A673 (cell line): ENCODE results near the gene CSGALNACT2. TPM values are rescaled to one million over a fixed set of nuclear protein-coding genes. Genes with fewer than 3 reads are reported as not detected.

Source experiments
- BruUV-seq: library from RNA; stranded (reverse); fragments of 400-500 nt; replicated peaks from 2 replicates; lab custom pipeline; 2021; lab: Mats Ljungman, UMichigan
- CTCF ChIA-PET: fragments of 300-600 bp; sonication (Branson Sonifier 250); formaldehyde crosslinking; loops from one replicate; lab custom pipeline; 2022; ENCODE audit warnings: antibody characterized with exemption; lab: Charles Lee
- POLR2A ChIA-PET: fragments of 300-600 bp; sonication (Branson Sonifier 250); formaldehyde crosslinking; loops from one replicate; lab custom pipeline; 2022; ENCODE audit warnings: antibody characterized with exemption; ENCODE audit not compliant: low non-redundant PET; lab: Charles Lee
- DNase-seq: peaks from one replicate; pipeline ENCODE4 v3.0.0-alpha.2; 2015; ENCODE audit warnings: low spot score
- H3K27ac ChIP-seq: fragments of 200-600 bp; sonication (generic); 2 replicates; pipeline ENCODE4 v1.5.1; 2016; ENCODE audit warnings: mixed run types, low read depth, mild to moderate bottlenecking, mixed read lengths, antibody characterized with exemption, low read length; ENCODE audit not compliant: poor library complexity, severe bottlenecking
- H3K27me3 ChIP-seq: fragments of 200-600 bp; sonication (generic); replicated peaks from 2 replicates; pipeline ENCODE4 v1.6.1; 2017; ENCODE audit warnings: mixed run types, low read depth, mild to moderate bottlenecking, mixed read lengths, antibody characterized with exemption, low read length; ENCODE audit not compliant: insufficient read depth, poor library complexity
- H3K36me3 ChIP-seq: fragments of 200-600 bp; sonication (generic); 2 replicates; pipeline ENCODE4 v1.6.1; 2016; ENCODE audit warnings: mixed run types, mild to moderate bottlenecking, mixed read lengths, antibody characterized with exemption, low read length; ENCODE audit not compliant: insufficient read depth, poor library complexity, severe bottlenecking
- H3K4me1 ChIP-seq: fragments of 200-600 bp; sonication (generic); 2 replicates; pipeline ENCODE4 v1.6.1; 2017; ENCODE audit warnings: mixed run types, mild to moderate bottlenecking, mixed read lengths, antibody characterized with exemption, low read length; ENCODE audit not compliant: insufficient read depth, poor library complexity, severe bottlenecking
- H3K4me3 ChIP-seq: fragments of 200-600 bp; sonication (generic); 2 replicates; pipeline ENCODE4 v1.5.1; 2016; ENCODE audit warnings: low read depth, mixed run types, mild to moderate bottlenecking, mixed read lengths, low read length; ENCODE audit not compliant: poor library complexity, severe bottlenecking
- H3K9me3 ChIP-seq: fragments of 200-600 bp; sonication (generic); 2 replicates; pipeline ENCODE4 v1.6.1; 2016; ENCODE audit warnings: mixed run types, low read depth, mild to moderate bottlenecking, mixed read lengths, antibody characterized with exemption, low read length; ENCODE audit not compliant: poor library complexity, severe bottlenecking
- EZH2 ChIP-seq: fragments of 200-600 bp; sonication (generic); IDR thresholded peaks from 2 replicates; pipeline ENCODE4 v1.6.1; 2017; ENCODE audit warnings: borderline replicate concordance, low read depth, mild to moderate bottlenecking, mixed read lengths, antibody characterized with exemption, low read length; ENCODE audit not compliant: poor library complexity, severe bottlenecking
- intact Hi-C: fragments of 100-400 bp; cut with micrococcal nuclease; formaldehyde crosslinking; loops from one replicate; pipeline ENCODE4 v1.10.0; 2022; ENCODE audit not compliant: unreplicated experiment
- total RNA-seq: library from RNA; stranded (reverse); gene quantifications from 2 replicates; pipeline ENCODE4 v1.2.3, GENCODE V29; 2021
- TF ChIP-seq, protein P1 (sequence below): fragments of 300-800, 200-600 bp; sonication (generic); conservative IDR thresholded peaks from 2 replicates; pipeline ENCODE4 v1.5.1; 2017; ENCODE audit warnings: low read depth, mild to moderate bottlenecking, antibody characterized with exemption, low read length, moderate library complexity, mixed read lengths

CSGALNACT2 gene
- total RNA-seq, 1 experiment from 2014 or later, result 18.6 TPM

DNA sequence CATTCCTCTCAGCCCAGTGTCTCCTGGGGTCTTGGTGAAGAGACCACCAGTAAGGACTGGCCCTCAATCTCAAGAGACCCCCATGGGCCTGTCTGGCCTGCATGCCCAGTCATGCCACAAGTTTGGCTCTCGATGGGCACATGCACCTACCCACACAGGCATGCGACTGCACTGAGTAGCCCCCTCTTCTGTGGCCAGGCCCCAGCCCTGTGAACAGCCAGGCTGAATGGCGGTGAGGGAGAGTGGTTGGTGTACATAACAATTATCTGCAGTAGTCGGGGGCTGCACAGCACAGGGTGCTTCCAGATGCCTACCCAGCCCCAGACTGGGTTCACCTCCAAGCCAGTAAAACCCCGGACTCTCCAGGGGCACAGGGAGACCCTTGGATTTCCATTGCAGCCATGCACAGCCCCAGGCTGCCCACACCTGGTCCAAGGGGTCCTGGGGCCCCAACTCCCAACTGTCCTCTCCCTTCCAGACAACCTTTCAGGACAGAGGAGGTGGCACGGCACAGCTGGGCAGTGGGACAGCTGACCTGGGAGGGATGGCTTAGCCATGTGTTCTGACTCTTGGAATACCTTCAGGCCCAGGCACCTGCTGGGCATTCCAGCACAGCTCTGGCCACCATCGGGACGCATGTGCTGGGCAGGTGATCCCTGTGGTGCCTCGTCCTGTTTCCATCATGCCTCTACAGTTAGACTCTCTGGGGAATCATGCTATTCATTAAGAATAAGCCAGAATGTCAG is 21.0 kb upstream of the CSGALNACT2 start:
- intact Hi-C loops, result no loop called here
- H3K36me3 ChIP-seq, result no peaks in the 10 kb centered on the region
- H3K27me3 ChIP-seq, result no peaks in the 10 kb centered on the region
- ChIA-PET POLR2A (no interaction called here), CTCF (no interaction called here)
- DNase-seq, result no peak
- H3K27ac ChIP-seq, result no peak overlapping the region
- BruUV-seq, result no TSS peak
- no peak overlapping the region for H3K4me3 ChIP-seq
- TF ChIP-seq, protein P1, sequence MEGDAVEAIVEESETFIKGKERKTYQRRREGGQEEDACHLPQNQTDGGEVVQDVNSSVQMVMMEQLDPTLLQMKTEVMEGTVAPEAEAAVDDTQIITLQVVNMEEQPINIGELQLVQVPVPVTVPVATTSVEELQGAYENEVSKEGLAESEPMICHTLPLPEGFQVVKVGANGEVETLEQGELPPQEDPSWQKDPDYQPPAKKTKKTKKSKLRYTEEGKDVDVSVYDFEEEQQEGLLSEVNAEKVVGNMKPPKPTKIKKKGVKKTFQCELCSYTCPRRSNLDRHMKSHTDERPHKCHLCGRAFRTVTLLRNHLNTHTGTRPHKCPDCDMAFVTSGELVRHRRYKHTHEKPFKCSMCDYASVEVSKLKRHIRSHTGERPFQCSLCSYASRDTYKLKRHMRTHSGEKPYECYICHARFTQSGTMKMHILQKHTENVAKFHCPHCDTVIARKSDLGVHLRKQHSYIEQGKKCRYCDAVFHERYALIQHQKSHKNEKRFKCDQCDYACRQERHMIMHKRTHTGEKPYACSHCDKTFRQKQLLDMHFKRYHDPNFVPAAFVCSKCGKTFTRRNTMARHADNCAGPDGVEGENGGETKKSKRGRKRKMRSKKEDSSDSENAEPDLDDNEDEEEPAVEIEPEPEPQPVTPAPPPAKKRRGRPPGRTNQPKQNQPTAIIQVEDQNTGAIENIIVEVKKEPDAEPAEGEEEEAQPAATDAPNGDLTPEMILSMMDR, result no peak
- no peak for TF ChIP-seq EZH2
- H3K9me3 ChIP-seq, result no peaks in the 10 kb centered on the region
- no peaks in the 10 kb centered on the region for H3K4me1 ChIP-seq

DNA sequence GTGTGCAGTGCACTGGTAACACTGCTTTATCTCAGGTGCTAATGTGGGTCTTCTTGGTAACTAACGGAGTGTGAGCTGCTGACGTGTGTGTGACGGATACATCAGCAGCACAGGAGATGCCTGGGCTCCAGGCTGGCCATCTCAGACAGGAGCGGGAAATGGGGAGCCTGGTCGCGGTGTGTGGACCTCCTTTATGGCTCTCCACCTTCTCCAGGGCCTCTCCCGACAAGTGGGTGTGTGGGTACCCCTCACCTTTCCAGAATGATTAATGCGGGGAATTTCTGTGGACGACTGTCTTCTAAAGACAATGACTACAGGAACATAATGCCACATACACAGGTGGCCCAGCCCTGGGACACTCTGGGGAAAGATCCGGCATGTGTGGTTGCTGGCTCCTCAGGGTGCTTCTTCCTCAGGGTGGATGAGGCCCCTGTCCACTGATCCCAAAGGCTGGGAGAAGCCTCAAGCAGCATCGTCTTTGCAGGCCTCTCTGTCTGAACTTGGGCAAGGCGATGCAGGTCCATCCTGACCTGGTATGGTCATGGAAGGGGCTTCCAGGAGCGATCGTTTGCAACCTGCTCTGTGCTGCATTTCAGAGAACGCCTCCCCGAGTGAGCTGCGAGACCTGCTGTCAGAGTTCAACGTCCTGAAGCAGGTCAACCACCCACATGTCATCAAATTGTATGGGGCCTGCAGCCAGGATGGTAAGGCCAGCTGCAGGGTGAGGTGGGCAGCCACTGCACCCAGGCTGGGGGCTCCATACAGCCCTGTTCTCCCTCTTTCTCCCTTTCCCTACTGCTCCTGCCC is 20.3 kb upstream of the CSGALNACT2 start:
- H3K9me3 ChIP-seq, result no peaks in the 10 kb centered on the region
- no peak for TF ChIP-seq EZH2
- TF ChIP-seq, protein P1, result no peak
- no peaks in the 10 kb centered on the region for H3K4me1 ChIP-seq
- ChIA-PET POLR2A (no interaction called here), CTCF (no interaction called here)
- no peaks in the 10 kb centered on the region for H3K36me3 ChIP-seq
- no peak overlapping the region for H3K4me3 ChIP-seq
- no peaks in the 10 kb centered on the region for H3K27me3 ChIP-seq
- intact Hi-C loops, result no loop called here
- no peak for DNase-seq
- no peak overlapping the region for H3K27ac ChIP-seq
- BruUV-seq, result no TSS peak

GRCh38 chr10:43118631-43119415 is 19.4 kb upstream of the CSGALNACT2 start:
- no TSS peak for BruUV-seq
- Histone ChIP-seq H3K9me3 (no peaks in the 10 kb centered on the region), H3K4me1 (no peaks in the 10 kb centered on the region), H3K27ac (no peak overlapping the region), H3K27me3 (no peaks in the 10 kb centered on the region), H3K4me3 (no peak overlapping the region), H3K36me3 (no peaks in the 10 kb centered on the region)
- ChIA-PET CTCF (no interaction called here), POLR2A (no interaction called here)
- DNase-seq, result no peak
- intact Hi-C loops, result no loop called here
- TF ChIP-seq, protein P1, result no peak
- TF ChIP-seq EZH2, result no peak
